M059J (cell line): ENCODE measurements around the gene MGLL. TPM values are rescaled to one million over a fixed set of nuclear protein-coding genes. Genes with fewer than 3 reads are reported as not detected.

Experiments
- DNase-seq: peaks from one replicate; pipeline ENCODE4 v3.0.0-alpha.2; 2012; ENCODE audit warnings: low read depth
- total RNA-seq: library from RNA; depleted of rRNA; stranded (reverse); fragments of >200 nt; shearing (Covaris generic); gene quantifications from 2 replicates; pipeline ENCODE4 v1.2.3, GENCODE V29; 2014

MGLL gene
- total RNA-seq, 1 experiment from 2014 or later, result 17.0 TPM

GRCh38 chr3:127758013-127758412 is 64.3 kb downstream of the MGLL start:
- no peak for DNase-seq

- DNase-seq, result no peak
These were observed 67.0 kb downstream of the MGLL start for GRCh38 chr3:127755305-127755681.

- no peak for DNase-seq
These were observed 67.7 kb downstream of the MGLL start for GRCh38 chr3:127754411-127755304.

- no peak for DNase-seq
These were observed 68.4 kb downstream of the MGLL start for GRCh38 chr3:127753898-127754410.

GRCh38 chr3:127753338-127753737 is 69.0 kb downstream of the MGLL start:
- no peak for DNase-seq

GRCh38 chr3:127751782-127752181 is 70.5 kb downstream of the MGLL start:
- no peak for DNase-seq

GRCh38 chr3:127751163-127751621 is 71.1 kb downstream of the MGLL start:
- DNase-seq, result peak; percentile 39

- peak; percentile 95 for DNase-seq
These were observed 71.9 kb downstream of the MGLL start for GRCh38 chr3:127750226-127751031.

GRCh38 chr3:127749787-127750225 is 72.5 kb downstream of the MGLL start:
- DNase-seq, result no peak

GRCh38 chr3:127749361-127749760 is 73.0 kb downstream of the MGLL start:
- DNase-seq, result no peak

GRCh38 chr3:127748754-127749327 is 73.5 kb downstream of the MGLL start:
- no peak for DNase-seq

GRCh38 chr3:127747751-127748521 is 74.4 kb downstream of the MGLL start:
- peak; percentile 96 for DNase-seq

GRCh38 chr3:127747066-127747465 is 75.2 kb downstream of the MGLL start:
- DNase-seq, result no peak

GRCh38 chr3:127746400-127747057 is 75.8 kb downstream of the MGLL start:
- no peak for DNase-seq

- DNase-seq, result no peak
These were observed 76.5 kb downstream of the MGLL start for GRCh38 chr3:127745656-127746399.

GRCh38 chr3:127744875-127745274 is 77.4 kb downstream of the MGLL start:
- DNase-seq, result no peak

- no peak for DNase-seq
These were observed 78.0 kb downstream of the MGLL start for GRCh38 chr3:127744253-127744815.

GRCh38 chr3:127743351-127744252 is 78.7 kb downstream of the MGLL start:
- DNase-seq, result no peak

GRCh38 chr3:127742580-127742979 is 79.7 kb downstream of the MGLL start:
- no peak for DNase-seq
